ENCODE data around the gene RTTN.

DNA sequence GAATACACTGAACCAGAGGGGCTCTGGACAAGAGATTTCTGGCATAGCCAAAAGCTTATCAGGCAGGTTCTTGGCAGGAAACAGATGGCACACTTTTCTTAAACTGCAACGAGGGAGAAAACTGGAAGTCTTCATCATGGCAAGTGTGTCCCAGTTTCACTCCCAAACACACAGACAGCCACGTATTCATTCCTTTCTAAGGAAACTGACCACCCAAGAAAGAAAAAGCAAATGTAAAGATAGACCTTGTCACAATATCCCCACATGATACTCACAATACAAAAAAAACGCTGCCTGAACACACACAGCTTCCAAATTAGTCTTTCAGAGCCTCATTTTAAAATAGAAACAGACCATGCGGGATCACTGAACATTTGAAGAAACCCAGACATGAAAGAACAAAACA lies 40.6 kb upstream of the RTTN start:
- TF ChIP-seq CTCF (conservative IDR thresholded peaks at IDR 0.05; ENCODE audit: low read length) (no peak), EZH2phosphoT487 (IDR thresholded peaks at IDR 0.05; ENCODE audit: borderline replicate concordance, low read depth, low read length) (no peak)

All from OCI-LY7 (cell line).